ENCODE measurements around the gene LCN10. TPM values are rescaled to one million over a fixed set of nuclear protein-coding genes. Genes with fewer than 3 reads are reported as not detected.

Gene LCN10
- total RNA-seq, 6 donors from 2014 or later = 0.39 to 17.8 (median 2.2) TPM

DNA sequence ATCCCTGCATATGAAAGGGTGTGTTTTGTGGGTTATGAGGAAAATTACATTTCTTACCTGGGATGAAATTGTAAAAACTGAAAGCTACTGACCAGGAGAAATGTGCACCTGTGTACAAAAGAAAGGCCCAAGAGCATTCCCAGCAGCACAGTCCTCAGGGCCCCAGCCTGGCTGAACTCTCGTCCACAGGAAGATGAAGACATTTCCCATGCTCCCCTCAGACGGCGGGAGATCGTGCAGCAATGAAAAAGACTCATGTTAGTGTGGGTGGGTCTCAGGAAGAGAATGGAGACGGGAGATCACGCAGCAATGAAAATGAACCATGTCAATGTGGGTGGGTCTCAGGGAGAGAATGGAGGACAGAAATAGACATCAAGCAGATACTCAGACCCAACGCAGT, 34.2 kb upstream of the LCN10 start:
- ATAC-seq (ENCODE audit: low FRiP score in 2 of 2) (no peak), DNase-seq (no peak)
- Histone ChIP-seq H3K9me3 (peaks cover 0 to 8% (median 2%) of the 10 kb centered on the region in 4 donors), H3K27me3 (no peaks in the 10 kb centered on the region), H3K27ac (no peak overlapping the region), H3K36me3 (no peaks in the 10 kb centered on the region), H3K4me1 (no peaks in the 10 kb centered on the region), H3K4me3 (no peak overlapping the region)
- TF ChIP-seq EP300 (IDR thresholded peaks at IDR 0.05) = no peak
- TF ChIP-seq POLR2A (IDR thresholded peaks at IDR 0.05) = no peak
- no peak for TF ChIP-seq POLR2AphosphoS5 (IDR thresholded peaks at IDR 0.05)
- TF ChIP-seq, protein P1, sequence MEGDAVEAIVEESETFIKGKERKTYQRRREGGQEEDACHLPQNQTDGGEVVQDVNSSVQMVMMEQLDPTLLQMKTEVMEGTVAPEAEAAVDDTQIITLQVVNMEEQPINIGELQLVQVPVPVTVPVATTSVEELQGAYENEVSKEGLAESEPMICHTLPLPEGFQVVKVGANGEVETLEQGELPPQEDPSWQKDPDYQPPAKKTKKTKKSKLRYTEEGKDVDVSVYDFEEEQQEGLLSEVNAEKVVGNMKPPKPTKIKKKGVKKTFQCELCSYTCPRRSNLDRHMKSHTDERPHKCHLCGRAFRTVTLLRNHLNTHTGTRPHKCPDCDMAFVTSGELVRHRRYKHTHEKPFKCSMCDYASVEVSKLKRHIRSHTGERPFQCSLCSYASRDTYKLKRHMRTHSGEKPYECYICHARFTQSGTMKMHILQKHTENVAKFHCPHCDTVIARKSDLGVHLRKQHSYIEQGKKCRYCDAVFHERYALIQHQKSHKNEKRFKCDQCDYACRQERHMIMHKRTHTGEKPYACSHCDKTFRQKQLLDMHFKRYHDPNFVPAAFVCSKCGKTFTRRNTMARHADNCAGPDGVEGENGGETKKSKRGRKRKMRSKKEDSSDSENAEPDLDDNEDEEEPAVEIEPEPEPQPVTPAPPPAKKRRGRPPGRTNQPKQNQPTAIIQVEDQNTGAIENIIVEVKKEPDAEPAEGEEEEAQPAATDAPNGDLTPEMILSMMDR (IDR thresholded peaks at IDR 0.05) = no peak
- 43 to 59% methylated on average over 7 of the region's 7 CpGs for WGBS, 2 donors

DNA sequence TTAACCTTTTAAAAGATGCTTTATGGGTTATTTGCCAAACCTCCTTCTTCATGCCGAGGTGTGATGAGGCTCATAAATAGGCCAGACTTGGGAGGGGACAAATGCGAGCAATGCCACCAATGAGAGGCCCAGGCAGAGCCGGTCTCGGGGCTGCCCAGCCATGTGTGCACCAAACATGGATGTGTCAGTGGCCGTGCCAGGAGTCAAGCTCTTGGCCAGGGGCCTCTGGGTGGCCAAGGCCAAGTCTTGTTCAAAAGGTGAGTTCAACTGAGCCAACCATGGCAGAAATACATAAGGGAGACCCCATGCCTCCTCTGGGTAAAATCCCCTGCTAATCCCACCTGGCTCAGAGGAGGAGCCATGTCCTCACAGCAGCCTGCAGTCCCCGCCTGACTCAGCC, 32.5 kb upstream of the LCN10 start:
- no peak overlapping the region for H3K27ac ChIP-seq
- ATAC-seq (ENCODE audit: low FRiP score in 2 of 2) (peak in 1 of 2 donors; percentile 34), DNase-seq (peak in 1 of 2 donors; percentile 36)
- H3K4me3 ChIP-seq = no peak overlapping the region
- no peaks in the 10 kb centered on the region for H3K27me3 ChIP-seq
- peaks cover 0 to 8% (median 2%) of the 10 kb centered on the region in 4 donors for H3K9me3 ChIP-seq
- H3K4me1 ChIP-seq = no peaks in the 10 kb centered on the region
- 67 to 90% methylated on average over 1 to 6 of the region's 6 CpGs for WGBS, 2 donors
- no peaks in the 10 kb centered on the region for H3K36me3 ChIP-seq
- no peak for TF ChIP-seq POLR2AphosphoS5 (IDR thresholded peaks at IDR 0.05)
- TF ChIP-seq POLR2A (IDR thresholded peaks at IDR 0.05) = no peak
- TF ChIP-seq, protein P1 (IDR thresholded peaks at IDR 0.05) = no peak
- TF ChIP-seq EP300 (IDR thresholded peaks at IDR 0.05) = no peak

DNA sequence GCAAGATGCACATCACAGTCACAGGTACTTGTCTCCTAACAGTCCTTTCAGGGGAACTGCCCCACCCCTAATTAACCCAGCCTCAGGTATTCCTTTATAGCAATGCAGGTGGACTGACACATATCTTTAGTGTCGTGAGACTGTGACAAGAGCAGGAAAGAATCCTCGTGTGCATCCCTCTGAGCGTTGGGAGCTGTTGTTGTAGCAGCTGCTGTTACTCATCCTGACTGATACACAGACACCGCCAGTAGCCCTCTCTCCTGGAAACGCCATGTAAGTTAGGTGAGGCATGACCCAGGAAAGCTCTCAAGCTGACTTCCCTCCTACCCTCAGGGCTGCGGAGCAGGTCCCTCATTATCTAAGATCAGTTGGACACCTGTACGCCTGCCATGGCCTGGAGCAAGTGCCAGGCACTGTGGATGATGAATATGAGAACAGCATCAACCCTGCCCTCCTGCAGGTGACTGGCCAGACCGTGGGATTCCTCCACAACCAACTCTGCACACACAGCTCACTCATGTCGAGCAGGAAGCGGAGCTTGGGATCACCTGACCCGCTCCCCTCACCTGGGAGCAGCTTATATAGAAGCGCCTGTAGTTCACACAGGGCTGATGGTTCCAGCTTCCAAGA, 31.8 kb upstream of the LCN10 start:
- no peak overlapping the region for H3K4me3 ChIP-seq
- ATAC-seq (ENCODE audit: low FRiP score in 2 of 2) = no peak
- TF ChIP-seq EP300 (IDR thresholded peaks at IDR 0.05) = no peak
- no peak for TF ChIP-seq POLR2A (IDR thresholded peaks at IDR 0.05)
- TF ChIP-seq, protein P1 (IDR thresholded peaks at IDR 0.05) = no peak
- no peak for TF ChIP-seq POLR2AphosphoS5 (IDR thresholded peaks at IDR 0.05)
- H3K27ac ChIP-seq = no peak overlapping the region
- H3K36me3 ChIP-seq = no peaks in the 10 kb centered on the region
- DNase-seq = no peak
- H3K9me3 ChIP-seq = peaks cover 0 to 8% (median 2%) of the 10 kb centered on the region in 4 donors
- 96 to 100% methylated on average over 1 to 12 of the region's 12 CpGs for WGBS, 2 donors
- no peaks in the 10 kb centered on the region for H3K27me3 ChIP-seq
- H3K4me1 ChIP-seq = peaks cover 0 to 3% (median 0%) of the 10 kb centered on the region in 4 donors

DNA sequence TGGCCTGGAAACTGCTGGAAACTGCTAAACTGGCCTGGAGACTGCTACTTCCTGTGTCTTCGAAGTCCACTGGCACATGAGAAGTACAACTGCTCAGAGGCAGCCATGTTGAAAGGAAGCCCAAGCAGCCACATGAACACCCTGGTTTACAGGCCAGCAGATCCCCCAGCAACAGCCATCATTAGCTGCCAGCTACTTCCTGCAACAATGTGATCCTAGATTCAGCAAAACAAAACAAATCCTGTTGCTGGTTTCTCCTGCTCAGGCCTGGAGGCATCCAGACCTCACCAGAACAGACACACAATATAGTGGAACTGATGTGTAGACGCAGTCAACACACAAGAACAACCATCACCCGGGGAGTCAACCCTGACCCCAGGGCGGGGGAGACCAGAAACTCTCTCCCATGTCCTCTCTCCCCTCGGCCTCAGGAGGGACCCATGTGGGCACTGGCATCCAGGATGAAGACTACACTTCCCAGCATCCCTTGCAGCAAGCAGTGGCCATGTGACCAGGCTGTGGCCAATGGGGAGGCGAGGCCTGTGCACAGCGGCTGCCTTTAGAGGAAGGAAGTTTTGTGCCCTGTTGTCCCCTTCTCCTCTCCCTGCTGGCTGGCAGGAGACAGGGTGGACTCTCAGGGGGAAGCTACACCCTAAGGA, 30.8 kb upstream of the LCN10 start:
- H3K36me3 ChIP-seq = no peaks in the 10 kb centered on the region
- TF ChIP-seq EP300 (IDR thresholded peaks at IDR 0.05) = no peak
- TF ChIP-seq POLR2A (IDR thresholded peaks at IDR 0.05) = no peak
- no peak for TF ChIP-seq POLR2AphosphoS5 (IDR thresholded peaks at IDR 0.05)
- TF ChIP-seq, protein P1 (IDR thresholded peaks at IDR 0.05) = no peak
- no peaks in the 10 kb centered on the region for H3K27me3 ChIP-seq
- H3K27ac ChIP-seq = no peak overlapping the region
- WGBS, 2 donors = 68 to 76% methylated on average over 4 to 7 of the region's 7 CpGs
- ATAC-seq (ENCODE audit: low FRiP score in 2 of 2) (peak in 1 of 2 donors; percentile 63), DNase-seq (peak in 1 of 2 donors; percentile 62)
- peaks cover 0 to 8% (median 2%) of the 10 kb centered on the region in 4 donors for H3K9me3 ChIP-seq
- H3K4me1 ChIP-seq = peaks cover 0 to 3% (median 0%) of the 10 kb centered on the region in 4 donors
- no peak overlapping the region for H3K4me3 ChIP-seq

Measured in upper lobe of left lung (tissue), 6 donors.